WTC11 (cell line): ENCODE data around the gene TAF1B.

ENCODE experiments used
- CREB1 ChIP-seq: sonication (generic); formaldehyde crosslinking; IDR thresholded peaks from 2 replicates; pipeline ENCODE4 v1.8.0; 2023; ENCODE audit warnings: mild to moderate bottlenecking, missing genetic modification reagents
- CREM ChIP-seq: sonication (generic); formaldehyde crosslinking; IDR thresholded peaks from 2 replicates; pipeline ENCODE4 v1.8.1; 2022; ENCODE audit warnings: mild to moderate bottlenecking, missing genetic modification reagents, moderate library complexity
- CTCF ChIP-seq: fragments of 200-600 bp; IDR thresholded peaks from 2 replicates; pipeline ENCODE4 v1.8.0; 2022; ENCODE audit warnings: antibody characterized with exemption
- HMGXB4 ChIP-seq: sonication (generic); formaldehyde crosslinking; IDR thresholded peaks from 2 replicates; pipeline ENCODE4 v1.8.1; 2023; ENCODE audit warnings: mild to moderate bottlenecking, moderate library complexity, missing genetic modification reagents
- MYBL2 ChIP-seq: sonication (generic); formaldehyde crosslinking; IDR thresholded peaks from 2 replicates; pipeline ENCODE4 v1.8.1; 2023; ENCODE audit warnings: mild to moderate bottlenecking, moderate library complexity, missing genetic modification reagents
- NFATC4 ChIP-seq: fragments of 250-450 bp; sonication (Bioruptor Pico); IDR thresholded peaks from 2 replicates; pipeline ENCODE4 v1.9.0; 2021; ENCODE audit warnings: mild to moderate bottlenecking
- PRDM15 ChIP-seq: sonication (generic); formaldehyde crosslinking; IDR thresholded peaks from 2 replicates; pipeline ENCODE4 v1.8.0; 2022; ENCODE audit warnings: missing genetic modification reagents
- RORB ChIP-seq: fragments of 250-450 bp; sonication (Bioruptor Pico); IDR thresholded peaks from 2 replicates; pipeline ENCODE4 v1.9.0; 2021; ENCODE audit warnings: mild to moderate bottlenecking
- TEAD4 ChIP-seq: sonication (generic); formaldehyde crosslinking; IDR thresholded peaks from 2 replicates; pipeline ENCODE4 v1.8.0; 2022; ENCODE audit warnings: mild to moderate bottlenecking, missing genetic modification reagents
- ZNF121 ChIP-seq: sonication (generic); formaldehyde crosslinking; IDR thresholded peaks from 2 replicates; pipeline ENCODE4 v1.8.0; 2023; ENCODE audit warnings: missing genetic modification reagents
- ZNF263 ChIP-seq: sonication (generic); formaldehyde crosslinking; IDR thresholded peaks from 2 replicates; pipeline ENCODE4 v1.8.1; 2022; ENCODE audit warnings: low read depth, mild to moderate bottlenecking, moderate library complexity, missing genetic modification reagents
- ZNF281 ChIP-seq: sonication (generic); formaldehyde crosslinking; IDR thresholded peaks from 2 replicates; pipeline ENCODE4 v1.8.0; 2023; ENCODE audit warnings: mild to moderate bottlenecking, missing genetic modification reagents
- ZNF425 ChIP-seq: fragments of 250-450 bp; sonication (Bioruptor Pico); conservative IDR thresholded peaks from 2 replicates; pipeline ENCODE4 v1.9.0; 2021; ENCODE audit warnings: mild to moderate bottlenecking

- no peak for TF ChIP-seq CREB1 (CRISPR knock-in tag)
- no peak for TF ChIP-seq CTCF
- no peak for TF ChIP-seq ZNF425 (CRISPR knock-in tag)
- TF ChIP-seq ZNF281 (CRISPR knock-in tag), result no peak
- no peak for TF ChIP-seq CREM (CRISPR knock-in tag)
- TF ChIP-seq ZNF121 (CRISPR knock-in tag), result no peak
- no peak for TF ChIP-seq PRDM15
- no peak for TF ChIP-seq NFATC4 (CRISPR knock-in tag)
- TF ChIP-seq ZNF263 (CRISPR knock-in tag), result no peak
- TF ChIP-seq RORB (CRISPR knock-in tag), result no peak
- no peak for TF ChIP-seq HMGXB4 (CRISPR knock-in tag)
- no peak for TF ChIP-seq MYBL2 (CRISPR knock-in tag)
- no peak for TF ChIP-seq TEAD4
These were observed 117.7 kb downstream of the TAF1B start for GRCh38 chr2:9961013-9961412.
